PFSK-1 (cell line): ENCODE data around the gene KLF2.

Experiments used
- FOXP2 ChIP-seq: optimal IDR thresholded peaks from 2 replicates; pipeline ENCODE3; 2011; ENCODE audit warnings: borderline replicate concordance, control low read depth, inconsistent platforms; ENCODE audit not compliant: insufficient read depth; ENCODE audit errors: extremely low read length, extremely low read depth
- POLR2AphosphoS5 ChIP-seq: IDR thresholded peaks from 2 replicates; pipeline ENCODE4 v1.6.1; 2012; ENCODE audit warnings: low read depth, mild to moderate bottlenecking, control low read depth, low read length, moderate library complexity
- REST ChIP-seq, 2 experiments: IDR thresholded peaks; 2 replicates each; pipeline versions ENCODE4 v1.6.1 to v1.8.0; 2011 to 2012; ENCODE audit warnings: low read depth in 2 of 2, low read length in 2 of 2, control low read depth in 1 of 2, inconsistent platforms in 1 of 2, mild to moderate bottlenecking in 1 of 2, moderate library complexity in 1 of 2; ENCODE audit not compliant: insufficient read depth in 1 of 2
- SIN3A ChIP-seq: IDR thresholded peaks from 2 replicates; pipeline ENCODE4 v1.6.1; 2012; ENCODE audit warnings: mild to moderate bottlenecking, low read length, moderate library complexity, borderline replicate concordance; ENCODE audit not compliant: insufficient read depth
- TAF1 ChIP-seq: IDR thresholded peaks from 2 replicates; pipeline ENCODE4 v1.6.1; 2012; ENCODE audit warnings: low read length, control low read depth, borderline replicate concordance; ENCODE audit not compliant: insufficient read depth

- no peak for TF ChIP-seq REST (IDR thresholded peaks at IDR 0.05; ENCODE audit: insufficient read depth in 1 of 2, low read depth in 2 of 2, low read length in 2 of 2)
- no peak for TF ChIP-seq SIN3A
- TF ChIP-seq FOXP2 = no peak
- TF ChIP-seq POLR2AphosphoS5 = no peak
- TF ChIP-seq TAF1 = no peak
These were observed 49.8 kb downstream of the KLF2 start for GRCh38 chr19:16374436-16374835.
